Activated naive CD8-positive, alpha-beta T cell treated with anti-CD3 and anti-CD28 coated beads, Interleukin-2, amount 50 U/mL, for 16 hours (primary cell): ENCODE results near the gene ABCB1.
A peak's percentile ranks its signal among the peaks of the same experiment; 100 is the strongest.

ENCODE experiments used
- DNase-seq: peaks from one replicate; pipeline ENCODE4 v3.0.0-alpha.2; 2020; ENCODE audit warnings: low read depth, low spot score

Gene ABCB1

GRCh38 chr7:87600130-87601124 lies at the start of gene ABCB1:
TSS of gene ABCB1 (minus strand) at chr7:87600884. CDS start at chr7:87600184, 700 bp downstream.
- peak; percentile 7 for DNase-seq

- DNase-seq, result no peak
Measured at GRCh38 chr7:87648316-87648715, 47.6 kb upstream of the ABCB1 start.

- DNase-seq, result no peak
Measured at GRCh38 chr7:87645446-87645845, 44.8 kb upstream of the ABCB1 start.

- DNase-seq, result no peak
Measured at GRCh38 chr7:87635921-87636320, 35.2 kb upstream of the ABCB1 start.

- no peak for DNase-seq
Measured at GRCh38 chr7:87628780-87629569, 28.3 kb upstream of the ABCB1 start.

- no peak for DNase-seq
Measured at GRCh38 chr7:87627634-87627994, 26.9 kb upstream of the ABCB1 start.

GRCh38 chr7:87625101-87625500 lies 24.4 kb upstream of the ABCB1 start:
- DNase-seq, result no peak

- DNase-seq, result no peak
Measured at GRCh38 chr7:87624628-87625027, 23.9 kb upstream of the ABCB1 start.

- no peak for DNase-seq
Measured at GRCh38 chr7:87615197-87615596, 14.5 kb upstream of the ABCB1 start.

GRCh38 chr7:87609916-87610315 lies 9.2 kb upstream of the ABCB1 start:
- DNase-seq, result no peak

- DNase-seq, result no peak
Measured at GRCh38 chr7:87608431-87608830, 7.7 kb upstream of the ABCB1 start.

- no peak for DNase-seq
Measured at GRCh38 chr7:87604264-87604663, 3.6 kb upstream of the ABCB1 start.

GRCh38 chr7:87599336-87599735 lies 1.3 kb downstream of the ABCB1 start:
- DNase-seq, result no peak

- DNase-seq, result no peak
Measured at GRCh38 chr7:87598234-87599009, 2.3 kb downstream of the ABCB1 start.

GRCh38 chr7:87596696-87597095 lies 4.0 kb downstream of the ABCB1 start:
- no peak for DNase-seq

GRCh38 chr7:87596136-87596535 lies 4.5 kb downstream of the ABCB1 start:
- DNase-seq, result no peak

- no peak for DNase-seq
Measured at GRCh38 chr7:87592300-87592699, 8.4 kb downstream of the ABCB1 start.

- no peak for DNase-seq
Measured at GRCh38 chr7:87591211-87591610, 9.5 kb downstream of the ABCB1 start.

GRCh38 chr7:87590578-87590977 lies 10.1 kb downstream of the ABCB1 start:
- DNase-seq, result no peak

GRCh38 chr7:87589631-87590030 lies 11.1 kb downstream of the ABCB1 start:
- no peak for DNase-seq

- DNase-seq, result no peak
Measured at GRCh38 chr7:87581723-87582122, 19.0 kb downstream of the ABCB1 start.

GRCh38 chr7:87580636-87581035 lies 20.0 kb downstream of the ABCB1 start:
- no peak for DNase-seq
